Fibroblast of lung (primary cell): Measurements from ENCODE around the gene BBC3.

ENCODE experiments used
- EZH2 ChIP-seq: IDR thresholded peaks from 2 replicates; pipeline ENCODE4 v1.5.1; 2012; ENCODE audit warnings: low read length, control low read depth, mild to moderate bottlenecking; ENCODE audit errors: missing control alignments
- TF ChIP-seq, protein P1 (sequence below), 2 donors: IDR thresholded peaks in 1 of 2; conservative IDR thresholded peaks in 1 of 2; 1 replicate in 1 of 2; 2 replicates in 1 of 2; pipeline ENCODE4 v1.5.1; 2011 to 2012; ENCODE audit warnings: low read length in 2 of 2, control low read depth in 1 of 2, inconsistent platforms in 1 of 2, low read depth in 1 of 2, mild to moderate bottlenecking in 1 of 2

DNA sequence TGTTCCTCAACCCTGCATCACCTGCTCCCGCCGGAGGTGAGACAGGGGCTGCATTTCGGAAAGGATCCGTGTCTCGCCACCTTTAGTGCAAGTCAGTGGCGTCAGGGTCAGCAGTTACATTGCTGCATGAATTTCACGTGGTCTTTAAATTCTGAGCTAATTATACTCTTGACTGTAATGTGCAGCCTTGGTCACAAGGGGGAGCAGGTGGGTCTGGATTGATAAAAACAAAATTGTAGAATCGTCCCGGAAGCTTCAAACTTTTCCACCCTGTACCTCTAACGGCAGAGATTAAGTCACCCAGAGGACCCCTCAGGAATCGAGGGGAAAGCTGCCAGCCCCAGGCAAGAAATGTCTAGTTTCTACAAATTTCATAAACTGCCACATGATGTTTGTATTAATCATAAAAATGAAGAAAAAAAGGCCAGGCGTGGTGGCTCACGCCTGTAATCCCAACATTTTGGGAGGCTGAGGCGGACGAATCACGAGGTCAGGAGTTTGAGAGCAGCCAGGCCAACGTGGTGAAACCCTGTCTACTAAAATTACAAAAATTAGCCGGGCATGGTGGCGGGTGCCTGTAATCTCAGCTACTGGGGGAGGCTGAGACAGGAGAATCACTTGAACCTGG is 20.2 kb downstream of the BBC3 start:
- TF ChIP-seq, protein P1, sequence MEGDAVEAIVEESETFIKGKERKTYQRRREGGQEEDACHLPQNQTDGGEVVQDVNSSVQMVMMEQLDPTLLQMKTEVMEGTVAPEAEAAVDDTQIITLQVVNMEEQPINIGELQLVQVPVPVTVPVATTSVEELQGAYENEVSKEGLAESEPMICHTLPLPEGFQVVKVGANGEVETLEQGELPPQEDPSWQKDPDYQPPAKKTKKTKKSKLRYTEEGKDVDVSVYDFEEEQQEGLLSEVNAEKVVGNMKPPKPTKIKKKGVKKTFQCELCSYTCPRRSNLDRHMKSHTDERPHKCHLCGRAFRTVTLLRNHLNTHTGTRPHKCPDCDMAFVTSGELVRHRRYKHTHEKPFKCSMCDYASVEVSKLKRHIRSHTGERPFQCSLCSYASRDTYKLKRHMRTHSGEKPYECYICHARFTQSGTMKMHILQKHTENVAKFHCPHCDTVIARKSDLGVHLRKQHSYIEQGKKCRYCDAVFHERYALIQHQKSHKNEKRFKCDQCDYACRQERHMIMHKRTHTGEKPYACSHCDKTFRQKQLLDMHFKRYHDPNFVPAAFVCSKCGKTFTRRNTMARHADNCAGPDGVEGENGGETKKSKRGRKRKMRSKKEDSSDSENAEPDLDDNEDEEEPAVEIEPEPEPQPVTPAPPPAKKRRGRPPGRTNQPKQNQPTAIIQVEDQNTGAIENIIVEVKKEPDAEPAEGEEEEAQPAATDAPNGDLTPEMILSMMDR (conservative IDR thresholded peaks at IDR 0.05 in 1 of 2, IDR thresholded peaks at IDR 0.05 in 1 of 2; ENCODE audit: low read depth in 1 of 2, low read length in 2 of 2) = peak; percentile 70 to 85
- no peak for TF ChIP-seq EZH2
